ENCODE results near the gene ADAM33.

ADAM33 gene

DNA sequence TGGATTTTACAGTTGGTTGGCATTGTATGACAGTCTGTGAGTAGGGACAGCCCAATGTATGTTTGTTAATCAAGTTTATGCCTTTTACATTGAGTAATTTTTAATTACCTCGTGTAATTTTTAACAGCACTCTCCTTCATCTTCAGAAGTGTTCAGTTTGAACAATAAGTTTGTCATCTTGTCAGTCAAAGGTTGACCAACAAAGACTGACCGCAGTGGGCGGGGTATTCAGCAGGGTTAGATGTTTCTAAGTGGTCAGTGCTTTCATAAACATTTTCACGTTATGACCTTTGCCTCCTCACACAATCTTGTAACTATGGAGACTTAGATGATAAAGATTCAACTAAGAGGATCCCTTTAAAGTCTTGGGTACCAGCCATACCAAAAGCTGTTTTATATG lies 59.4 kb downstream of the ADAM33 start:
- no peaks in the 10 kb centered on the region for H3K9me3 ChIP-seq (ENCODE audit: control insufficient read depth, insufficient read depth, low read length)
- peaks cover 3% of the 10 kb centered on the region for H3K4me1 ChIP-seq (ENCODE audit: control insufficient read depth, insufficient read depth, low read length)
- no peaks in the 10 kb centered on the region for H3K36me3 ChIP-seq (ENCODE audit: control insufficient read depth, insufficient read depth, low read length)
- H3K27me3 ChIP-seq (ENCODE audit: control insufficient read depth, insufficient read depth, low read length) = no peaks in the 10 kb centered on the region
- H3K9ac ChIP-seq (ENCODE audit: low read depth, low read length) = no peak overlapping the region
- no peak overlapping the region for H3K4me3 ChIP-seq (ENCODE audit: low read depth, low read length)

DNA sequence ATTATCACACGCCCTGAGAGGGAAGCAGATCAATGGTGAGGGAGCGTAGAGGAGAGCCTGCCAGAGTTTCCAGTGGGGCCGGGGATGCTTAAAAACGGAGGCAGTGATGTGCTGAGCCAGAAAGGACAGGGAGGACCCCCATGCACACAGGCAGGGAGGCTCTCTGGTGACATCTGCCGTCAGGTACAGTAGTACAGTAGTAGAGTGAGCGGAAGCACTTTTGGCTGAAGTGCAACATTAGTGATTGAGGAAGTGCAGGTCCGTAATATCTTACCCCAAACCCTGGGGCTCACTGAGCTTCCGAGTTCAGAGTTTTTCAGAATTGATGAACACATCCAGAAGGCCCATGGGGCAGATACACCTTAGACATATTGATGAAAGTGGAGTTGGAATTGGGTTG lies 60.7 kb downstream of the ADAM33 start:
- no peak overlapping the region for H3K4me3 ChIP-seq (ENCODE audit: low read depth, low read length)
- H3K9ac ChIP-seq (ENCODE audit: low read depth, low read length) = no peak overlapping the region
- H3K9me3 ChIP-seq (ENCODE audit: control insufficient read depth, insufficient read depth, low read length) = no peaks in the 10 kb centered on the region
- H3K27me3 ChIP-seq (ENCODE audit: control insufficient read depth, insufficient read depth, low read length) = no peaks in the 10 kb centered on the region
- peaks cover 3% of the 10 kb centered on the region for H3K4me1 ChIP-seq (ENCODE audit: control insufficient read depth, insufficient read depth, low read length)
- no peaks in the 10 kb centered on the region for H3K36me3 ChIP-seq (ENCODE audit: control insufficient read depth, insufficient read depth, low read length)

Measured in iPS-15b (cell line).